ENCODE data around the gene FCGR3B.
"Not testable (repeated sequence)": the region's sequence is repeated elsewhere in the genome, so short reads cannot be mapped to it uniquely, and the experiment has no call there.

FCGR3B gene

GRCh38 chr1:161631076-161631475 is at the start of gene FCGR3B:
Gene FCGR3B (minus strand): TSS chr1:161631176. CDS start chr1:161631094, 82 bp downstream.
- no peak for DNase-seq

- no peak for DNase-seq
Measured at GRCh38 chr1:161678500-161678899, 47.5 kb upstream of the FCGR3B start.

GRCh38 chr1:161676958-161677689 is 46.1 kb upstream of the FCGR3B start:
- no peak for DNase-seq

GRCh38 chr1:161676441-161676840 is 45.5 kb upstream of the FCGR3B start:
- DNase-seq, result no peak

GRCh38 chr1:161674908-161675307 is 43.9 kb upstream of the FCGR3B start:
- not testable (repeated sequence) for DNase-seq

- not testable (repeated sequence) for DNase-seq
Measured at GRCh38 chr1:161674447-161674846, 43.5 kb upstream of the FCGR3B start.

- DNase-seq, result not testable (repeated sequence)
Measured at GRCh38 chr1:161673437-161673836, 42.5 kb upstream of the FCGR3B start.

- DNase-seq, result peak; percentile 41
Measured at GRCh38 chr1:161671045-161672020, 40.4 kb upstream of the FCGR3B start.

GRCh38 chr1:161664689-161665088 is 33.7 kb upstream of the FCGR3B start:
- DNase-seq, result not testable (repeated sequence)

- DNase-seq, result not testable (repeated sequence)
Measured at GRCh38 chr1:161663569-161663968, 32.6 kb upstream of the FCGR3B start.

GRCh38 chr1:161662684-161663339 is 31.8 kb upstream of the FCGR3B start, which contains the start of gene FCGR2B:
Gene FCGR2B (plus strand): TSS chr1:161663143. CDS start chr1:161663242, 99 bp downstream.
- not testable (repeated sequence) for DNase-seq

- DNase-seq, result not testable (repeated sequence)
Measured at GRCh38 chr1:161661660-161662311, 30.8 kb upstream of the FCGR3B start.

- not testable (repeated sequence) for DNase-seq
Measured at GRCh38 chr1:161658524-161658923, 27.5 kb upstream of the FCGR3B start.

- DNase-seq, result not testable (repeated sequence)
Measured at GRCh38 chr1:161653971-161654370, 23.0 kb upstream of the FCGR3B start.

GRCh38 chr1:161653541-161653940 is 22.6 kb upstream of the FCGR3B start:
- not testable (repeated sequence) for DNase-seq

GRCh38 chr1:161647507-161648360 is 16.8 kb upstream of the FCGR3B start:
- DNase-seq, result peak; percentile 36

GRCh38 chr1:161644855-161645254 is 13.9 kb upstream of the FCGR3B start:
- not testable (repeated sequence) for DNase-seq

GRCh38 chr1:161643481-161644208 is 12.7 kb upstream of the FCGR3B start:
- DNase-seq, result not testable (repeated sequence)

- DNase-seq, result not testable (repeated sequence)
Measured at GRCh38 chr1:161642697-161643096, 11.7 kb upstream of the FCGR3B start.

- DNase-seq, result not testable (repeated sequence)
Measured at GRCh38 chr1:161639203-161639602, 8.2 kb upstream of the FCGR3B start.
